GM13977 (cell line): ENCODE measurements around the gene LRP5.

Experiments used
- DNase-seq: peaks from one replicate; pipeline ENCODE4 v3.0.0; 2012; ENCODE audit warnings: low spot score
- in situ Hi-C: fragments of 300-500 bp; cut with MboI; formaldehyde crosslinking; loops from one replicate; pipeline ENCODE4 v1.12.0; 2022; ENCODE audit warnings: low sequenced_read_pairs, low pct_unique_long_range_greater_than_20kb, mixed read lengths, inconsistent platforms; ENCODE audit not compliant: unreplicated experiment
- TF ChIP-seq, protein P1 (sequence below): IDR thresholded peaks from 2 replicates; pipeline ENCODE4 v1.5.1; 2012; ENCODE audit warnings: mild to moderate bottlenecking, control low read depth; ENCODE audit not compliant: insufficient read depth; ENCODE audit errors: extremely low read depth, missing control alignments

The LRP5 gene

DNA sequence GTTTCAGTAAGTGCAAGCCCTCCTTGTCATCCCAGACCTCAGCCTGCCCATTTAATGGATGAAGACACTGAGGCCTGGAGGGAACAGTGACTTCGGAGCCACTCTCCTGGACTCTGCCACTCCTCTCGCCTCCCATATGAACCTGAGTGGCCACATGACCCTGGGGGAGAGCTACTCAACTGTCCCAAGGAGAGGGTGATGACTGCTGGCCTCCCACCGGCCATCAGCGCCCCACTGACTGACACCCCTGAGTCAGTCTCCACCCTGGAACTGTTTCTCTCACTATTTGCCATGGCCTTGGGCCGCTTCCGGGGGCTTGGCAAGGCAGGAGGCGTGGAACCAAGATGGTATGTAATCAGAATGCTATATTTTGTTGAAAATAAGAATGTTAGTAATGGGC lies 17.1 kb downstream of the LRP5 start:
- DNase-seq, result no peak
- TF ChIP-seq, protein P1, sequence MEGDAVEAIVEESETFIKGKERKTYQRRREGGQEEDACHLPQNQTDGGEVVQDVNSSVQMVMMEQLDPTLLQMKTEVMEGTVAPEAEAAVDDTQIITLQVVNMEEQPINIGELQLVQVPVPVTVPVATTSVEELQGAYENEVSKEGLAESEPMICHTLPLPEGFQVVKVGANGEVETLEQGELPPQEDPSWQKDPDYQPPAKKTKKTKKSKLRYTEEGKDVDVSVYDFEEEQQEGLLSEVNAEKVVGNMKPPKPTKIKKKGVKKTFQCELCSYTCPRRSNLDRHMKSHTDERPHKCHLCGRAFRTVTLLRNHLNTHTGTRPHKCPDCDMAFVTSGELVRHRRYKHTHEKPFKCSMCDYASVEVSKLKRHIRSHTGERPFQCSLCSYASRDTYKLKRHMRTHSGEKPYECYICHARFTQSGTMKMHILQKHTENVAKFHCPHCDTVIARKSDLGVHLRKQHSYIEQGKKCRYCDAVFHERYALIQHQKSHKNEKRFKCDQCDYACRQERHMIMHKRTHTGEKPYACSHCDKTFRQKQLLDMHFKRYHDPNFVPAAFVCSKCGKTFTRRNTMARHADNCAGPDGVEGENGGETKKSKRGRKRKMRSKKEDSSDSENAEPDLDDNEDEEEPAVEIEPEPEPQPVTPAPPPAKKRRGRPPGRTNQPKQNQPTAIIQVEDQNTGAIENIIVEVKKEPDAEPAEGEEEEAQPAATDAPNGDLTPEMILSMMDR, result no peak
- in situ Hi-C loops, result no loop called here

DNA sequence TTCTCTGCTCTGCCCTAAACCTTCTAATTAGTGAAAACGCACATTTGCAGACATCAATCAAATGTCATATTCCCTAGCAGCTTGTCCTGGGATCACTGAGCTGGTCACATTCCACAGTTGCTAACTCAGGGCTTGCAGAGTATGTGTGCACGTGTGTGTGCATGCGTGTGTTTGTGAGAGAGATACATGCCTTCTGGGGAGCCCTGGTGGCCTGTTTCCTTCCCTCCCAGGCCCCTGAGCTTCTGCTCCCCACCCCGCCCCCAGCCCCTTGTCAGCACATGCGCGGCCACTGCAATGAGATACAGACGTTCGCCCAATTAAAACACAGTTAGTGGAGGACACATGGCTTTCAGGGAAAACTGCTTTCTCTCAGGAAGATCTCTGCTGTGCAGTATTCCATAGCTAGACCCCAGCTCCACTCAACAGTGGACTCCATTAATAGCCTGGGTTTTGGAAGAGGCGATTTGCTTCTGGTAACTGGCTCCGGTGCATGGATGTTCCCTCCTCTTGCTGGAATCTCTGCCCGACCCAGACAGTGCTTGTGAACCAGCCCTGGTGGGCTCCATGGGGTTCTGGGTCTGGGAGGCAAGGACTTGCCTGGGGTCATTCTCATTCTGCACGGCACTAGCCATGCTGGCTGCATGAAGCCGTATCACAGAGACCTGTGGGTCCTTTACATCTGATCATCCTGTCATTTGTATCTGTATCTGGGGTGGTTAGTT lies 17.7 kb downstream of the LRP5 start:
- DNase-seq, result no peak
- in situ Hi-C loops, result no loop called here
- TF ChIP-seq, protein P1, result no peak

DNA sequence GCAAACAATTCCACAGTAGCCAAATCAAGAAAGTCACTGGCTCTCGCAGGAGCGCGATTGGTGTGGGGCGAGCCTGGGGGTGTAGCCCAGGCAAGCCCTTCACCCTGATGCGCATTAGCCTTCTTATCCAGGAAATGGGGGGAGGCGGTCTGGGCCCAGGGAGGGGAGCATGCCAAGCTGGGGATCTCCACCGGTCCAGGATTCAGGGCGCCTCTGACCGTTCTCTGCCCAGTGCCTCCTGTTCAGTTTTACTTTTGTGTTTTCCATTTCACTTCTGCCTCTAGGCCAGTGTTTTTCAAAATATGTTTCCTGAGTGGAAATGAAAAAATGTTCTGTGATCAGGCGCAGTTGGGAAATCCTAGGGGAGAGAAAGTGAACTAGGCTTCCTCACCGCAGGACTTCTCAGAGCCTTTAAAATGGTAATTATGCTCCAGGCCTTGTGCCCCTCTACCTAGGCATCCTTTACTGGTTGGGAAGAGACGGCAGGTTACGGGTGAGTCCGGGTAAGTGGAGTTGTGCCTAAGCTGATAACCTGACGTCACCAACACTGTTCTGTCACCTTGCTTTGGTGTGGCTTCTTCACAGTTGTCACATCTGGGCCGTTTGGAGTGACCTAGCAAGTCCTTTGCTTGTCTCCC lies 18.4 kb downstream of the LRP5 start:
- in situ Hi-C loops, result no loop called here
- DNase-seq, result no peak
- TF ChIP-seq, protein P1, result no peak

DNA sequence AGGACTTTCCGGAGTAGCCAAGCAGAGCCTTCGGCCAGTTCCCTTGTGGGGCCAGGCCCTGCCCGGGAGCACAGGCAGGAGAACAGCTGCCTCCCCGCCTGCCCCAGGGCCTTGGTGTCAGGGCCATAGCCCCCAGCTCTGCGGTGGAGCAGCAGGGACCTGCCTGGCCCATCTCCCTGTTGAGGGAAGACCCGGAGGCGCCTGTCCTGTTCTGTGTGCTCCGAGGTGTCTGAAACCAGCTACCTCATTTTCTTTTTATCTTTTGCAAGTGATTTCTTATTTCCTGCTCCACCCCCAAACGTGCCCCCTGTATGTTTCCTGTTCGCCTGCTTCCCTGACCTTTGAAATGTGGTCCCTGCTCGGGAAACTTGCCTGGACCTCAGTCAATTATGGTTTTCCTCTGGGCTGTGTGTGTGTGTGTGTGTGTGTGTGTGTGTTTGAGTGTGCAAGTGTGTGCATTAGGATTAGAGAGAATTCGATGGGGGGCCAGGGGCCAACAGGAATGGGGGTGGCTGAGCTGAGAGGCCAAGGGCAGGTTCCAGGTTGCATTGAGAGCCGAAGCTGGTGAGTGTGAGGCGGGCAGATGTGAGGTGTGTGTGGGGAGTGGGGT lies 19.1 kb downstream of the LRP5 start:
- no peak for DNase-seq
- in situ Hi-C loops, result no loop called here
- TF ChIP-seq, protein P1, result no peak

DNA sequence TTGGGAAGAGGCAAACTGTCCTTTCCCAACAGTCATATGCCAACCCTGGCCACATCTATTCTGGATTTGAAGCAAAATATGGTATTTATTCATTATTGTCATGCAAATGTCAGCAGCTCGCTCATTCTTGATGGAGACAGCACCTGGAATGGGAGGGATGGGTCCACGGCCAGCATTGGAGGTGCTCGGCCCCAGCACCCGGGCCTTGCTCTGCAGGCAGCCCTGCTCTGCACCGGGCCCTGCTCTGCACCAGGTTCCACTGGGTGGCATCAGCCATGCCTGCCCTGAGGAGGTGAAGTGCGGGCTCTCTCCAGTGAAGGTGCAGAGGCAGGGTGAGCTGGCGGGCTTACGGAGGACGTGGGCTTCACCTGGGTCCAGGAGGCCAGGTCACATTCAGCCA lies 19.8 kb downstream of the LRP5 start:
- in situ Hi-C loops, result no loop called here
- TF ChIP-seq, protein P1, result no peak
- no peak for DNase-seq

DNA sequence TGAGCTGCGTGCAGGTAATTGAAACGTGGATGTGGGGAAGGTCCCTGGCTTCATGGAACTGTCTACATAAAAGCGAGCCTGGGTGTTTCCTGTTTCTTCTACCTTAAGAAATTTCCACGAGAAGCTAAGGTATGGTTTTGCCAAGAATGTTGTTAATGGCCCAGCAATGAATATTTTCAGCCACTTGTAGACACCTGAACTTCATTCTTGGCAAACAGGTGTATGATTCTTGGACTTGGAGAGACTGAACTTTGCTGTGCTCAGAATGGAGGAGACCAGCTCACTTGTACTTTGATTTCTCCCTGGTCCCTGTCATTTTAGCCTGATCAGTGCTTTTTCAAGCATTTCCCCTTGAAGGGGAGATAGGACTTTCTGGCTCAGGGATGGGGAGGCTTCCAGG lies 20.8 kb downstream of the LRP5 start:
- in situ Hi-C loops, result no loop called here
- TF ChIP-seq, protein P1, result no peak
- no peak for DNase-seq
